Natural killer cell treated with Interleukin-12 subunit alpha and Interleukin-12 subunit beta and Interleukin-15 and Interleukin-18, amount 100 ng/mL, for 72 hours (primary cell): ENCODE measurements around the gene DOCK11. TPM values are rescaled to one million over a fixed set of nuclear protein-coding genes. Genes with fewer than 3 reads are reported as not detected.

Experiments used
- ATAC-seq, 2 donors: fragments of 150-1000 bp; cut with Tn5 transposase in 1 of 2; sonication (Bioruptor Pico), chemical (Tn5 transposase) in 1 of 2; 2 replicates each; pipeline ENCODE4 v1.10.0; 2021
- DNase-seq: peaks from one replicate; pipeline ENCODE4 v3.0.0; 2022; ENCODE audit warnings: low spot score
- H3K27ac Mint-ChIP-seq, 2 donors: 1 replicate in 1 of 2; 2 replicates in 1 of 2; pipeline ENCODE4 v1.8.0; 2022; ENCODE audit warnings: mixed read lengths in 2 of 2, mild to moderate bottlenecking in 1 of 2, moderate library complexity in 1 of 2
- H3K27me3 Mint-ChIP-seq, 2 donors: 1 replicate in 1 of 2; 2 replicates in 1 of 2; pipeline ENCODE4 v1.8.0; 2022; ENCODE audit warnings: mixed read lengths in 2 of 2
- H3K36me3 Mint-ChIP-seq: one replicate; pipeline ENCODE4 v1.8.0; 2022; ENCODE audit warnings: mixed read lengths
- H3K4me1 Mint-ChIP-seq, 2 donors: 1 replicate in 1 of 2; 2 replicates in 1 of 2; pipeline ENCODE4 v1.8.0; 2022; ENCODE audit warnings: low read depth in 2 of 2, mixed read lengths in 2 of 2, mild to moderate bottlenecking in 1 of 2
- H3K4me3 Mint-ChIP-seq: one replicate; pipeline ENCODE4 v1.8.0; 2022; ENCODE audit warnings: mixed read lengths
- H3K9me3 Mint-ChIP-seq: 2 replicates; pipeline ENCODE4 v1.8.0; 2022; ENCODE audit warnings: mixed read lengths
- total RNA-seq, 2 donors: library from RNA; stranded (reverse); gene quantifications; one replicate each; pipeline ENCODE4 v1.2.3, GENCODE V29; 2022

The DOCK11 gene
- total RNA-seq, 2 donors from 2014 or later, result 32.0 to 44.5 TPM

DNA sequence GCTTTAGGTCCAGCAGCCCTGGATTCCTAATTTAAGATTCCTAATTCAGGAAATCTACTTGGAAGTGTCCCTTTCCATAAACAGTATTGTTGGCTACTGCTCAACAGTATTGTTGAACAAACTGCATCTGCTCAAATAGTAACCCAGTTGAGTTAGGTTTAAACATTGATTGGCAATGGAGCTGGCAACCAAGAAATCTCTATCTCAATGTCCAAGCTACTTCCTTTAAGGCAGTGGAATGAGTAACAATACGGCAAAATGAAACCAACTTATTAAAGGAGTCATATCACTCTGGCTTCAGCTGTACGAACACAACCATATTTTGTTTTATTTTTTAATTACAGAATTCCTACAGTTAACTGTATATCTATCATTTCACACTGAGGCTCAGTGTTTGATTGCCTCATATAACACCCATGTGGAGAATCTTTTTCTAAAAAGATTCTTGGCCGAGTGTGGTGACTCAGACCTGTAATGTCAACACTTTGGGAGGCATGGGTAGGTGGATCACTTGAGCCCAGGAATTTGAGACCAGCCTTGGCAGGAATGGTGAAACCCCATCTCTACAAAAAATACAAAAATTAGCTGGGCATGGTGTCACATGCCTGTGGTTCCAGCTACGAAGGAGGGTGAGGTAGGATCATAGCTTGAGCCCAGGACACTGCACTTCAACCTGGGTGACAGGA lies 160.1 kb downstream of the DOCK11 start:
- Mint-ChIP-seq H3K4me1 (no peaks in the 10 kb centered on the region), H3K36me3 (no peaks in the 10 kb centered on the region), H3K9me3 (no peaks in the 10 kb centered on the region), H3K27me3 (no peaks in the 10 kb centered on the region), H3K4me3 (no peak overlapping the region), H3K27ac (no peak overlapping the region)
- no peak for ATAC-seq
- DNase-seq, result no peak

DNA sequence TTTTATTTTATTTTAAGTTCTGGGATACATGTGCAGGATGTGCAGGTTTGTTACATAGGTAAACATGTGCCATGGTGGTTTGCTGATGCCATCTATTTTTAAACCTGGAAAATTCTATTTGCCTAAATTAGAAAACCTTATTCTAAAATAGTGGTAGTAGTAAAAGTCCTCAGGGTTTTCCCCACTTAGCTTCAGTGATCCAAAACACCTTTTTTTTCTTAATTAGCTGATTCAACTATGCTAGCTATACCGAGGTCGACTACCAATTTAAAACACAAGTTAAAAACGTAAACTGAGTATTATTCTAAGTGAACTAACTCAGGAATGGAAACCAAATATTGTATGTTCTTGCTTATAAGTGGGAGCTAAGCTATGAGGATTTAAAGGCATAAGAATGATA lies 161.8 kb downstream of the DOCK11 start:
- Mint-ChIP-seq H3K4me3 (no peak overlapping the region), H3K36me3 (peaks cover 5% of the 10 kb centered on the region), H3K9me3 (no peaks in the 10 kb centered on the region), H3K4me1 (peaks cover 0 to 2% of the 10 kb centered on the region in 2 donors), H3K27ac (no peak overlapping the region), H3K27me3 (no peaks in the 10 kb centered on the region)
- ATAC-seq (no peak), DNase-seq (no peak)

DNA sequence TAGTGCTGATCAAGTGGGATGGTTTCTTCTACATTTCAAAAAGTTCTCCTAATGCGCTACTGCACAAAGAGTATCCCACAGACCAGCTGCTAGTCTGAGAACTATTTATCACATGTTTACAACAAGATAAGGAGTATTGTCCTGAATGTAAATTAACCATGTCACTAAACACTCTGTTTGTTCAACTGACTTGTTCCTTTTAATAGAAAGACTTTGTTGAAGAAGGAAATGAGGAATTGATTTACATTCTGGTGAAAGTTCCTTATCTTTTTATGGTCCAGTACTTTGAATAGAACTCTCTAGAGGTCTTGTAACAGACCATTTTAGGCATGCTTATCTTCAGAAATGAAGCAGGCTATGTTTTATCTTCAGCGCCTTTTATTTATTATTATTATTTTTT lies 164.5 kb downstream of the DOCK11 start:
- Mint-ChIP-seq H3K36me3 (peaks cover 12% of the 10 kb centered on the region), H3K4me3 (no peak overlapping the region), H3K27ac (no peak overlapping the region), H3K4me1 (peaks cover 0 to 2% of the 10 kb centered on the region in 2 donors), H3K9me3 (no peaks in the 10 kb centered on the region), H3K27me3 (no peaks in the 10 kb centered on the region)
- DNase-seq, result no peak
- no peak for ATAC-seq

DNA sequence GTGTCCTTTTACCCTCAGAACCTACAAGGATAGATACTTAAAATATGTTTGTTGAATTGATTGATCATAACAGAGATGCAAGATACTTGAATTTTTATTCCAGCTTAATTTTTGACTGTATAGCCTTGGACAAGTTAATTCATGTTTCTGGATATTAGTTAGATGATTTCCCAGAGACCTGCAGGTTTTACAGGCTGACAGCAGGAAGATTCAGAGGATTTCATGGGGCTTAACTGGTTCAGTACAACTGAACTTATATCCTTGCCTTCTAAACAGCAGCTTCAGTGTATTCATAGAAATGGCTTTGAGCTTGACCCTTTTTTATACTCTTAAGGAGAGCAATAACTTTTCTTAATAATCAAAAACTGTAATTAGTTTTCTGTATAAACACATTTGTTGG lies 169.6 kb downstream of the DOCK11 start:
- Mint-ChIP-seq H3K4me3 (no peak overlapping the region), H3K36me3 (peaks cover 12% of the 10 kb centered on the region), H3K27me3 (peaks cover 0 to 2% of the 10 kb centered on the region in 2 donors), H3K4me1 (peaks cover 2 to 3% of the 10 kb centered on the region in 2 donors), H3K27ac (no peak overlapping the region), H3K9me3 (no peaks in the 10 kb centered on the region)
- ATAC-seq, result no peak
- no peak for DNase-seq

DNA sequence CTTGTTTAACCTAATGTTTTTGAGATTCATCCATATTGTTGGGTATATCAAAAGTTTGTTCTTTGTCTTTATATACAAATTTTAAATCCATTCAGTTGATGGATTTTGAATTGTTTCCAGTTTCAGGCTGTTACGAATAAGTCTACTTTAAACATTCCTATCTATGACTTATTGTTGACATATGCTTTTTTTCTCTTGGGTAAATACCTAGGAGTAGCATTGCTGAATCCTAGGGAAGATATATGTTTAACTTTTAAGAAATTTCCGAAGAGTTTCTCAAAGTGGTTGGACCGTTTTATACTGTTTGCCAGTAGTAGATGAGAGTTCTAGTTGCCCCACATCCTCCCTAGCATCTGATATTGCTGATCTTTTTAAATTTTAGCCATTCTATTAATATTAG lies 170.9 kb downstream of the DOCK11 start:
- Mint-ChIP-seq H3K4me3 (no peak overlapping the region), H3K27ac (no peak overlapping the region), H3K36me3 (peaks cover 12% of the 10 kb centered on the region), H3K4me1 (peaks cover 0 to 3% of the 10 kb centered on the region in 2 donors), H3K27me3 (peaks cover 0 to 2% of the 10 kb centered on the region in 2 donors), H3K9me3 (no peaks in the 10 kb centered on the region)
- DNase-seq (no peak), ATAC-seq (no peak)

DNA sequence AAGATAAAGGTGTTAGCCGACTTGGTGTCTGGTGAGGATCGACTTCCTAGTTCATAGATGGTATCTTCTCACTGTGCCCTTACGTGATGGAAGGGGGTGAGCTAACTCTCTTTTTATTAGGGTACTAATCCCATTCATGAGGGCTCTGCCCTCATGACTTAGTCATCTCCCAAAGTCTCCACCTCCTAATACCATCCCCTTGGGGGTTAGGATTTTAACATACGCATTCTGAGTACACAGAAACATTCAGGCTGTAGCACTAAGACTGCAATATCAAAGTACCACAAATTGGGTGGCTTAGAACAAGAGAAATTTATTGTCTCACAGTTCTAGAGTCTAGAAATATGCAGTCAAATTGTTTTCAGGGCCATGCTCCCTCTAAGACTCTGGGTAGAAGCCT lies 173.8 kb downstream of the DOCK11 start:
- no peak overlapping the region for H3K4me3 Mint-ChIP-seq
- no peaks in the 10 kb centered on the region for H3K9me3 Mint-ChIP-seq
- peaks cover 0 to 5% of the 10 kb centered on the region in 2 donors for H3K27me3 Mint-ChIP-seq
- ATAC-seq, result no peak
- H3K36me3 Mint-ChIP-seq, result no peaks in the 10 kb centered on the region
- H3K27ac Mint-ChIP-seq, result peak overlapping the region in 1 of 2 donors; percentile 47
- H3K4me1 Mint-ChIP-seq, result peaks cover 0 to 3% of the 10 kb centered on the region in 2 donors
- DNase-seq, result no peak

DNA sequence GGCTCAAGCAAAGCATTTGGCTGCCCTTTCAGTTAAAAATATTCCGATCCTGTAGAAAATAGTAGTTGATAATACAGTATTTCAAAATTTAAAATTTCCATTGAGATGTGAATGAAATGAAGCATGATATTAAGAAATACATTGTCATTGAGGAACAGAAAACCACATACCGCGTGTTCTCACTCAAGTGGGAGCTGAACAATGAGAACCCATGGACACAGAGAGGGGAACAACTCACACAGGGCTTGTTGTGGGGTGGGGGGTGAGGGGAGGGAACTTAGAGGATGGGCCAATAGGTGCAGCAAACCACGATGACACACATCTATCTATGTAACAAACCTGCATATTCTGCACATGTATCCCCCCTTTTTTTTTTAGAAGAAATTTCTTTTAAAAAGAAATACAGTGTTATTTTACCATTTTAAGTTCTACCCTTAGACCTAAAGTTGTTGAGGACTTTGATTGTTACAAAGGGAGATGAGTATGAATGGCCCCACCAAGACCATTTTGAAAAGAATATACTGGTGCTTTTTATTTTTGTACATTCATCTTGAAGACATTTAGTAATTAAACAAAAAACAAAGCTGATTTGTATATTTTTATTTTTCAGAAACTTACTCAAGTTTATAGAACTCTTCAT lies 179.8 kb downstream of the DOCK11 start:
- Mint-ChIP-seq H3K9me3 (no peaks in the 10 kb centered on the region), H3K4me1 (no peaks in the 10 kb centered on the region), H3K4me3 (no peak overlapping the region), H3K36me3 (no peaks in the 10 kb centered on the region), H3K27ac (no peak overlapping the region), H3K27me3 (peaks cover 0 to 2% of the 10 kb centered on the region in 2 donors)
- ATAC-seq (no peak), DNase-seq (no peak)

DNA sequence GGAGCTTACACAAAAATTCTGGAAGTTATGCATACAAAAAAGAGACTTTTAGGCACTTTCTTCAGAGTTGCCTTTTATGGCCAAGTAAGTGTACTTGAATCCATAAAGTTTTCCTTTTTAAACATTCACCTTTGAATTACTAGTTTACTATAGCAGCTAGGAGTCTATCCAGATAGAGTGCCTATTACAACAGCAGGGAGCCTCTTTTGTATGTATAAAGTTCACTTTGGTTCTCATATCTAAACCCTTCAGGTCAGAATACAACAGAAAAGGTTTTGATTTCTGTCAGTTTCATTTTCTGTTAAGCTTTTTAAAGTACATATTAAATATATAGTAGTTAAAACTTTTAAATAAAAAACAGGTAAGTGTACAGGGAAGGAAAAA lies 180.3 kb downstream of the DOCK11 start:
- Mint-ChIP-seq H3K27me3 (peaks cover 0 to 2% of the 10 kb centered on the region in 2 donors), H3K9me3 (no peaks in the 10 kb centered on the region), H3K4me1 (no peaks in the 10 kb centered on the region), H3K36me3 (no peaks in the 10 kb centered on the region), H3K27ac (no peak overlapping the region), H3K4me3 (no peak overlapping the region)
- no peak for DNase-seq
- no peak for ATAC-seq

DNA sequence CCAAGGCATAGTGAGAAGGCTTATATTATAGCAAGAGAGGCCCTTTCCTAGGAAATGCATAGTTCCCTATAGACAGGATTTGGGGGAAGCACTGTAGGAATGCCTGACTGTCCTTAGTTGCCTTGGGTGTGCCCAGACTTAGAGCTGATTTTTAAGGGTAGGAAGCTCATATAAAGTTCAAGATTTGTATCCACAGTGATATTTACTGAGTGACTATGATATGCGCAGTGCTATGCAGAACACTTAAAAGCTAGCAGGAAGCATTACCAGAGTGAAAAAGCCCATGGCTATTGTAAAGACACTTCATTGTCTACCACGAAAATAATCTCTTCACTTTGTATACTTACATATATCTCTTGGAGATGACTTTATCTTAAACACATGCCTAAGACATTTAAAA lies 181.7 kb downstream of the DOCK11 start:
- Mint-ChIP-seq H3K27ac (no peak overlapping the region), H3K27me3 (peaks cover 0 to 2% of the 10 kb centered on the region in 2 donors)

DNA sequence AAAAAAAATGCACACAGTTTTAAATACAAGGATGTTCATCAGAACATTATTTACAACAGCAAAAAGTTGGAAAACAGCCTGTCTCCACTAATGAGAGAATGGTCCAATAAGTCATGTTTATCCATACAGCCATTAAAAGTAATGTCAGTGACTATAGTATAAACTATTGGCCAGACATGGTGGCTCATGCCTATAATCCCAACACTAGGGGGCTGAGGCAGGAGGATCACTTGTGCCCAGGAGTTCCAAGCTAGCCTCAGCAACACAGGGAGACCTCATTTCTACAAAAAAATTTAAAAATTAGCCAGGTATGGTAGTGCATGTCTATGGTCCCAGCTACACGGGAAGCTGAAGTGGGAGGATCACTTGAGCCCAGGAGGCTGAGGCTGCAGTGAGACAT lies 183.7 kb downstream of the DOCK11 start:
- Mint-ChIP-seq H3K4me3 (no peak overlapping the region), H3K4me1 (no peaks in the 10 kb centered on the region), H3K27ac (no peak overlapping the region), H3K27me3 (no peaks in the 10 kb centered on the region), H3K36me3 (peaks cover 6% of the 10 kb centered on the region), H3K9me3 (no peaks in the 10 kb centered on the region)
- ATAC-seq (no peak), DNase-seq (no peak)

More for the DNA sequence above, 181.7 kb downstream of the DOCK11 start:
- DNase-seq (no peak), ATAC-seq (no peak)
- no peak overlapping the region for H3K4me3 Mint-ChIP-seq
- no peaks in the 10 kb centered on the region for H3K36me3 Mint-ChIP-seq
- no peaks in the 10 kb centered on the region for H3K9me3 Mint-ChIP-seq
- no peaks in the 10 kb centered on the region for H3K4me1 Mint-ChIP-seq

DNA sequence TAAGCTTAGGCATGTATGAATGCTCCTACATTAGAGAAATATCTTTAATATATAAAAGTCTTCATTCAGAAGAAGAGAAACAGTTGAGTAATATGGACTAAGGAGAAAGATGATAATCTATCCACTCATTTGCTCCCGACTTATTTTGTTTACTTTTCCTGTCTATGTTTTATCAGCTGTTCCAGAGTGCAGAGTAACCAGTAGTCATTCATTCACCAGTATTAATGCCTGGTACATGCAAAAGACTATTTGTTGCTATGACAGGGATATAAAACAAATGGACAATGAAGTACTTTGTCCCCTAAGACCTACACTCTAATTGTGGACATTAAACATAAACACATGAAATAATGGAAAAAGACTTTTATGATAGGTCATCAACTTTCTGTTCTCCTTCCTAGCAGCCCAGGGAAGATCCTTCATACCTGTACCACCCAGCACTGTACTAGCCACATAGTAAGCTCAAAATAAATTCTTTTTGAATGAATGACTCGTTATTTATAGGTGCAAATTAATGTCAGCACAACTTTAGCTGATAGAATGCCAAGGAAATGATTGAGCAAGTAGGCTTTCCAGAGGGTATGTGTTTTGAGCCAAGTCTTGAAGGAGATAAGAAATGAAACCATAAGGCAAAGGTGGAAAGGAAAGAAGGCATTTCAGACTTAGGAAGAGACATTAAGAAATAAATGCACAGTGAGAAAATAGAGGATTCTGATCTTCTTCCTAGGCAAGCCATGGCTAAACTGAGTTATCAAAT lies 186.8 kb downstream of the DOCK11 start:
- Mint-ChIP-seq H3K4me1 (no peaks in the 10 kb centered on the region), H3K4me3 (no peak overlapping the region), H3K9me3 (no peaks in the 10 kb centered on the region), H3K27ac (no peak overlapping the region), H3K36me3 (peaks cover 6% of the 10 kb centered on the region), H3K27me3 (no peaks in the 10 kb centered on the region)
- ATAC-seq, result no peak
- no peak for DNase-seq

DNA sequence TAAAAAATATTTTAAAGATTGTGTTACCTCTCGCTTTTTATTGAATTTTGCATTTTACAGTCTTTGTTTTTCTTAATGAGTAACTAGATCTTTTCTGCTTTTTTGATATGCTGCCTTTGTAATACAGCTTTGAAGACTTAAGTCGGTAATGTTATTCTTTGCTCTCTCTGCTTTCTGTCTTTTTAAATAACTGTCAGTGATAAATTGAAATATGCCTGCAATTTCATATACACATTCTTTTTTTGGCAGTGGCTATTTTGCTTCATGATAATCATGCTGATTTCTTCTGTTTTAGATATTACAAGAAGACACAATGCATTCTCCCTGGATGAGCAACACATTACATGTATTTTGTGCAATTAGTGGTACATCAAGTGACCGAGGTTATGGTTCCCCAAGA lies 189.8 kb downstream of the DOCK11 start:
- Mint-ChIP-seq H3K4me3 (no peak overlapping the region), H3K27me3 (peaks cover 0 to 2% of the 10 kb centered on the region in 2 donors), H3K9me3 (no peaks in the 10 kb centered on the region), H3K27ac (no peak overlapping the region), H3K36me3 (peaks cover 12% of the 10 kb centered on the region), H3K4me1 (peaks cover 0 to 3% of the 10 kb centered on the region in 2 donors)
- DNase-seq (no peak), ATAC-seq (no peak)

DNA sequence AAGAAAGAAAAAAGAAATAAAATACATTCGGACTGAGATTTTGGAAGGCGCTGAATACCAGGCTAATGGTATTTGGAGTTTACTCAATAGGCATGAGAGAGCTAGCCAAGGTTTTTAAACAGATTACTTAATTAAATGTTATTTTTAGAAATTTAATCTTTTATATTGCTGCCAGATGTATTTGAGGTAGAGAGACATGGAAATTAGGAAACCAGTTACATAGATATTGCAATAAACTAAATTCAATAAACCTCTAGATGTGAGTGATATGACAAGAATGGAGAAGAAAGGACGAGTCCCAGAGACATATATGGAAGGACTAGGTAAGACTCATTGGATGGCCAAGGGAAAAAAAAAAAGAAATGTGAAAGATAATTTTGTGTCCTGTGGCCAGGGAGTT lies 193.3 kb downstream of the DOCK11 start:
- no peak for ATAC-seq

DNA sequence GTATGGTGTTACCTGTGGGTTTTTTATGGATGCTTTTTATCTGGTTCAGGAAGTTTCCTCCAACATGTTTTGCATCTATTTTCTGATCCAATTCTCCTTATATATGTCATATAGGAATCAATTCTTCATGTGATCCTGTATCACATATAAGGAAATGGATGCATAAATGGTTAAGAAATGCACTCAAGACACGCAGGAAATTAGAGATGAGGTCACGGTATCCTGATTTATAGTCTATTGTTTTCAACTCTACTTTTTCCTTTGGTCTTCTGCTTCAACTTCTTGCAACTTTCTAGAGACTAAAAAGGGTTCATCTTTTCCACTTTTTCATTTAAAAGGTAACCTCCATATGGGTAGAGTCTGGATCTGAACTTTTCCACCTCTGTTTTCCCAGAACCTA lies 198.2 kb downstream of the DOCK11 start:
- H3K36me3 Mint-ChIP-seq, result no peaks in the 10 kb centered on the region
- peaks cover 0 to 3% of the 10 kb centered on the region in 2 donors for H3K4me1 Mint-ChIP-seq
- no peak overlapping the region for H3K27ac Mint-ChIP-seq
- ATAC-seq, result no peak
- no peaks in the 10 kb centered on the region for H3K9me3 Mint-ChIP-seq
- no peak overlapping the region for H3K4me3 Mint-ChIP-seq
- no peak for DNase-seq
- no peaks in the 10 kb centered on the region for H3K27me3 Mint-ChIP-seq

More for the DNA sequence above, 193.3 kb downstream of the DOCK11 start:
- H3K27ac Mint-ChIP-seq, result peak overlapping the region in 1 of 2 donors; percentile 19
- H3K9me3 Mint-ChIP-seq, result no peaks in the 10 kb centered on the region
- peaks cover 0 to 3% of the 10 kb centered on the region in 2 donors for H3K4me1 Mint-ChIP-seq
- no peak for DNase-seq
- H3K36me3 Mint-ChIP-seq, result peaks cover 6% of the 10 kb centered on the region
- peaks cover 0 to 2% of the 10 kb centered on the region in 2 donors for H3K27me3 Mint-ChIP-seq
- H3K4me3 Mint-ChIP-seq, result no peak overlapping the region
